ENCODE measurements around the gene ACSM4. TPM values are rescaled to one million over a fixed set of nuclear protein-coding genes. Genes with fewer than 3 reads are reported as not detected.

ACSM4 gene
- total RNA-seq, 3 donors from 2014 or later (not counting 1 experiment from before 2014, with no cell fraction given) = not detected

DNA sequence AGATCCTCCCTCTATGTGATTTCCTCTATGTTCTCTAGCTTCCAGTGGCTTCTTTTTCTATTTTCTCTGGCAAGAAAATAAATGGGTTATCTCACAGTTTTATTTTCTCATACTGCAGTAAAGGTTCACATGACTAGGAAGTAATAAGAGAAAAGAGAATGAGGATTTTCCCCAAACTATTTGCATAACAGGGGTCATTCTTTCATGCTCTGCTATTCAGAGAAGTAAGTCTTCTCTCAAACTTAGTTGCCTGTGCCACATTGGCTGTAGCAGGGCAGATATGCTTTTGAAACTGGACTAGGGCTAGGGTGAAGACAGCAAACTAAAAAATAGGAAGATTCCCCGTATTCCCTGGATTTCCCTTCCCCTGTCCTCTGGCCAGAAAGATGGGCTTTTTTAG is 57.4 kb downstream of the ACSM4 start:
- intact Hi-C loops (cut with micrococcal nuclease) = no loop called here
- no peaks in the 10 kb centered on the region for H3K36me3 Mint-ChIP-seq

GRCh38 chr12:7362734-7363133 is 58.9 kb downstream of the ACSM4 start:
- DNase-seq (no peak), ATAC-seq (no peak)
- Histone ChIP-seq H3K36me3 (ENCODE audit: control insufficient read depth, insufficient read depth, low read length) (no peaks in the 10 kb centered on the region), H3K4me1 (ENCODE audit: control insufficient read depth, insufficient read depth, low read length) (no peaks in the 10 kb centered on the region), H3K9me3 (ENCODE audit: control insufficient read depth, insufficient read depth, low read length) (no peaks in the 10 kb centered on the region), H3K27me3 (ENCODE audit: control insufficient read depth, insufficient read depth, low read length) (peaks cover 2% of the 10 kb centered on the region), H3K4me3 (ENCODE audit: low read length) (no peak overlapping the region), H3K27ac (ENCODE audit: low read length) (no peak overlapping the region)
- H3K36me3 Mint-ChIP-seq = no peaks in the 10 kb centered on the region
- no peaks in the 10 kb centered on the region for H3K9me3 Mint-ChIP-seq
- peaks cover 0 to 22% of the 10 kb centered on the region in 2 donors for H3K27me3 Mint-ChIP-seq (ENCODE audit: low read depth in 2 of 2)
- no peak overlapping the region for H3K4me3 Mint-ChIP-seq
- no peak for TF ChIP-seq CTCF (IDR thresholded peaks at IDR 0.05)
- 86% methylated on average over 3 of the region's 3 CpGs for WGBS (ENCODE audit: insufficient coverage)
- H3K27ac Mint-ChIP-seq = no peak overlapping the region
- intact Hi-C loops (cut with micrococcal nuclease) = no loop called here
- H3K4me1 Mint-ChIP-seq = no peaks in the 10 kb centered on the region

More for the DNA sequence above, 57.4 kb downstream of the ACSM4 start:
- no peaks in the 10 kb centered on the region for H3K9me3 ChIP-seq (ENCODE audit: control insufficient read depth, insufficient read depth, low read length)
- peaks cover 0 to 15% of the 10 kb centered on the region in 2 donors for H3K27me3 Mint-ChIP-seq (ENCODE audit: low read depth in 2 of 2)
- no peak for DNase-seq
- H3K9me3 Mint-ChIP-seq = no peaks in the 10 kb centered on the region
- no peaks in the 10 kb centered on the region for H3K36me3 ChIP-seq (ENCODE audit: control insufficient read depth, insufficient read depth, low read length)
- WGBS (ENCODE audit: insufficient coverage) = 86% methylated on average over 1 of the region's 1 CpG
- H3K4me3 ChIP-seq (ENCODE audit: low read length) = no peak overlapping the region
- H3K27me3 ChIP-seq (ENCODE audit: control insufficient read depth, insufficient read depth, low read length) = peaks cover 2% of the 10 kb centered on the region
- no peak overlapping the region for H3K27ac Mint-ChIP-seq
- no peaks in the 10 kb centered on the region for H3K4me1 ChIP-seq (ENCODE audit: control insufficient read depth, insufficient read depth, low read length)
- no peaks in the 10 kb centered on the region for H3K4me1 Mint-ChIP-seq
- ATAC-seq = no peak
- no peak overlapping the region for H3K27ac ChIP-seq (ENCODE audit: low read length)
- TF ChIP-seq CTCF (IDR thresholded peaks at IDR 0.05) = no peak
- H3K4me3 Mint-ChIP-seq = no peak overlapping the region

DNA sequence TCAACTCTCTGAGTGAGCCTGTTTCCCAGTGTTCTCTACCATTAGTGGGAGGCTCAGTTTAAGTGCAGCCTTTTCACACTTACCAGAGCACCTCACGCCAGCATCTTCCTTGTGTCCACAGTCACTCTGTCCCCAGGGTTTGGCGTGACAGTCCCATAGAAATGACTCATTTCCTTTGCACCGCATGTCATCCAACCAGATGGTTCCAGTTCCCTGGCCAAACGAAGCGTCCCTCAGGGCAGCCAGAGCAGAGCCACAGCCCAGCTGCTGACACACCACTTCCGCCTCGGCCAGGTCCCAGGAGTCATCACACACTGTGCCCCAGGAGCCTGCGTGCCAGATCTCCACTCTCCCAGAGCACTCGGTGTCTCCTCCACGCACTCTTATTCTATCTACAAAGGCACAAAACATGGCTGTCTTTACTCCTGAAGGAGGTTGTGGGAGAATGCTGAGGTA is 65.4 kb downstream of the ACSM4 start:
- TF ChIP-seq CTCF (IDR thresholded peaks at IDR 0.05) = no peak
- no peak overlapping the region for H3K27ac Mint-ChIP-seq
- intact Hi-C loops (cut with micrococcal nuclease) = no loop called here

DNA sequence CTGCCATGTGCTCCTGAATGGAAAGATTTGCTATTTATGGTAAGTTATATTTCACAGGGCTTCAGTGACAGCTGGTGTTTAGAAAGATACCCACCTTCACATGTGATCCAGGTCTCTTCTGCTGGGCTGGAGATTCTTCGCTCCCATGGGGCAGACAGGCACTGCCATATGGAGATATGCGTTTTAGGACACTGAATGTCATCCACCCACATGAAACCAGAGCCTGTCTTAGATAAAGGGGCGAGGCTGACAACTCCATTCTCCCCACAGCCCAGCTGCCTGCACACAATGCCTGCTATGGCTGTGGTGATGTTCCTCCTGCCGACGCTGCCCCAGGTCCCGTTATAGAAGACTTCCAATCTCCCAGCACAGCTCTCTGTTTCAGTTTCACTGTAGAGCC is 69.4 kb downstream of the ACSM4 start:
- TF ChIP-seq CTCF (IDR thresholded peaks at IDR 0.05) = no peak
- no peaks in the 10 kb centered on the region for H3K36me3 Mint-ChIP-seq
- Histone ChIP-seq H3K9me3 (ENCODE audit: control insufficient read depth, insufficient read depth, low read length) (no peaks in the 10 kb centered on the region), H3K36me3 (ENCODE audit: control insufficient read depth, insufficient read depth, low read length) (no peaks in the 10 kb centered on the region), H3K27me3 (ENCODE audit: control insufficient read depth, insufficient read depth, low read length) (peaks cover 6% of the 10 kb centered on the region), H3K4me3 (ENCODE audit: low read length) (no peak overlapping the region), H3K27ac (ENCODE audit: low read length) (no peak overlapping the region), H3K4me1 (ENCODE audit: control insufficient read depth, insufficient read depth, low read length) (no peaks in the 10 kb centered on the region)
- H3K9me3 Mint-ChIP-seq = no peaks in the 10 kb centered on the region
- 89% methylated on average over 6 of the region's 6 CpGs for WGBS (ENCODE audit: insufficient coverage)
- no peaks in the 10 kb centered on the region for H3K4me1 Mint-ChIP-seq
- no peak overlapping the region for H3K4me3 Mint-ChIP-seq
- intact Hi-C loops (cut with micrococcal nuclease) = no loop called here
- H3K27me3 Mint-ChIP-seq (ENCODE audit: low read depth in 2 of 2) = peaks cover 9 to 20% of the 10 kb centered on the region in 2 donors
- DNase-seq (no peak), ATAC-seq (no peak)
- H3K27ac Mint-ChIP-seq = no peak overlapping the region

More for the DNA sequence above, 65.4 kb downstream of the ACSM4 start:
- ATAC-seq = no peak
- no peak overlapping the region for H3K4me3 Mint-ChIP-seq
- no peak overlapping the region for H3K4me3 ChIP-seq (ENCODE audit: low read length)
- no peak overlapping the region for H3K27ac ChIP-seq (ENCODE audit: low read length)
- no peaks in the 10 kb centered on the region for H3K36me3 ChIP-seq (ENCODE audit: control insufficient read depth, insufficient read depth, low read length)
- H3K4me1 ChIP-seq (ENCODE audit: control insufficient read depth, insufficient read depth, low read length) = no peaks in the 10 kb centered on the region
- no peaks in the 10 kb centered on the region for H3K9me3 Mint-ChIP-seq
- H3K36me3 Mint-ChIP-seq = no peaks in the 10 kb centered on the region
- 77% methylated on average over 8 of the region's 10 CpGs for WGBS (ENCODE audit: insufficient coverage)
- H3K27me3 ChIP-seq (ENCODE audit: control insufficient read depth, insufficient read depth, low read length) = peaks cover 3% of the 10 kb centered on the region
- DNase-seq = no peak
- no peaks in the 10 kb centered on the region for H3K9me3 ChIP-seq (ENCODE audit: control insufficient read depth, insufficient read depth, low read length)
- H3K27me3 Mint-ChIP-seq (ENCODE audit: low read depth in 2 of 2) = peaks cover 5 to 38% of the 10 kb centered on the region in 2 donors
- H3K4me1 Mint-ChIP-seq = no peaks in the 10 kb centered on the region

Data from natural killer cell (primary cell).